Skeletal muscle satellite cell (primary cell): ENCODE measurements around the gene ENO1.
A peak's percentile ranks its signal among the peaks of the same experiment; 100 is the strongest.
"Not testable (repeated sequence)": the region's sequence is repeated elsewhere in the genome, so short reads cannot be mapped to it uniquely, and the experiment has no call there.

Source experiments
- H3K27me3 ChIP-seq: 2 replicates; pipeline ENCODE4 v1.7.0; 2013; ENCODE audit warnings: low read length; ENCODE audit not compliant: control insufficient read depth, insufficient read depth
- H3K36me3 ChIP-seq: 2 replicates; pipeline ENCODE4 v1.7.0; 2013; ENCODE audit warnings: mild to moderate bottlenecking, control low read depth, low read length; ENCODE audit not compliant: insufficient read depth
- H3K4me1 ChIP-seq: 2 replicates; pipeline ENCODE4 v1.7.0; 2013; ENCODE audit warnings: low read length; ENCODE audit not compliant: control insufficient read depth, insufficient read depth
- H3K4me2 ChIP-seq: 2 replicates; pipeline ENCODE4 v1.7.0; 2013; ENCODE audit warnings: mild to moderate bottlenecking, low read length
- H3K4me3 ChIP-seq: 2 replicates; pipeline ENCODE4 v1.7.0; 2013; ENCODE audit warnings: low read length
- H3K9ac ChIP-seq: 2 replicates; pipeline ENCODE4 v1.7.0; 2013; ENCODE audit warnings: mild to moderate bottlenecking, low read depth, low read length, moderate library complexity
- H3K9me3 ChIP-seq: replicated peaks from 2 replicates; pipeline ENCODE4 v1.7.0; 2013; ENCODE audit warnings: mild to moderate bottlenecking, control low read depth, low read length

ENO1 gene

DNA sequence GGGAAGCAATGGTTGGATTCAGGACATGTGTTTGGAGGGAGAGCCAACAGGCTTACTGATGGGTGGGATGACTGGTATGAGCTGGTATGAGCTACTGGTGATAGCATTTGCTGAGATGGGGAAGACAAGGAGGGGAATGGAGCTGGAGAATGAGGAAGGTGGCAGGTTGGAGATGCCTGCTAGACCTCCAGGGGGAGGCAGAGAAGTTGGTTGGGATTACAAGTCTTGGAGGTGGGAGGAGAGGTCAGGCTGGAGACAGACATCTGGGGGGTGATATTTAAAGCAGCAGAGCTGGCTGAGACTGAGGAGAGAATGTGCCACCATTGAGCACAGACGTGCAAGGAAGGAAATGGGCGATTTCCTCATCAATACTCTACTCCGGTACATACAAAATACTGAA lies 31.8 kb upstream of the ENO1 start:
- Histone ChIP-seq H3K9me3 (no peaks in the 10 kb centered on the region), H3K27me3 (no peaks in the 10 kb centered on the region), H3K4me1 (peaks cover 6% of the 10 kb centered on the region), H3K4me3 (no peak overlapping the region), H3K36me3 (no peaks in the 10 kb centered on the region), H3K4me2 (no peak overlapping the region), H3K9ac (no peak overlapping the region)

DNA sequence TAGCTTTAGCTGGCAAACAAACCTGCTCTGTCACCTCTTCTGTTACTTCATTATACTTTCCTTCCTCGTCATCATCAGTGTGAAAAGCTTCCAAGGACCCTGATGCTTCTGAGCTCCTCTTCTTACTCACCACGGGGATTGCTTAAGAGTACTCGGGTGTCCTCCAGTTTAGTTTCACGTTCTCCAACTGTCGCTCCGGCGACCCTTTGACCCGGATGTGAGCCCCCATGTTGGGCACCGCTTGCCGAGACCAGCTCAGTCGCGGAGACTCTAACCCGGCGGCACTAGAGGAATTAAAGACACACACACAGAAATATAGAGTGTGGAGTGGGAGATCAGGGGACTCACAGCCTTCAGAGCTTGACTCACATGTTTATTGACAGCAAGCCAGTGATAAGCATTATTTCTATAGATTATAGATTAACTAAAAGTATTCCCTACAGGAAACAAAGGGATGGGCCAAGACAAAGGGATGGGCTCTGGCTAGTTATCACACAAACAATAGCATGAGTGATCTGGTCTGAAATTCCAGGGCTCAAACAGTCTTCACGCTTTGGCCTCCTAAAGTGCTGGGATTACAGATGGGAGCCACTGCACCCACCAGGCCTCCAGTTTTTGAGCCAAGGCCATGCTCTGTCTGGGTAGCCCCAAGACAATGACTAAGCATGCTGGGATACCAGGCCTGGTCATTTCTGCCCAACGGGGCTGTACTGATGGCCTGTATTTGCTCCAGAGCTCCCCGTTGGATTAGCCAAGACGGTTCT lies 30.1 kb upstream of the ENO1 start:
- no peak overlapping the region for H3K4me3 ChIP-seq

DNA sequence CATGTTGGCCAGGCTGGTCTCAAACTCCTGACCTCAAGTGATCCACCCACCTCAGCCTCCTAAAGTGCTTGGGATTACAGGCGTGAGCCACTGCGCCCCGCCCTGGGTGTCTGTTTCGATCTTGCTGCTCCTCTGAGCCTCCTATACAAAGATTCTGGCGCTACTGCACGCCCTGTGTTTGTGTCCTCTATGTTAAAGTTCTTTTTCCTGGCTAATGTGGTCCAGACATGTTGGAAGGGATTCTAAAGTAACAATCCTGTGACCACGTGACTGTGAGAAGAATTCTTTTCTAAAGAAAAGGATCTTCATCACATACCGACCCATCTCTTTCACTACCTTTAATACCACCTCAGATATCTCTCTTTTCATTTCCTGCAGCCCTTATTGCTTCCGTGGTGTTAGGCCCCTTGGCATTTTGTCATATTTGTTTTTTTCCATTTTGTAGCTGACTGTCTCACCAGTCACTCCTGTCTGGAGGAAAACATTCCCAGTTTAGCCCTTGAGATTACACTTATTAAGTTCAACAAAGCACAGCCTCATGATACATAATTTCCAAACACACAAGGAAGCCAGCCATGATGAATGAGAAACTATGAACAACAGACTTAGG lies 27.2 kb upstream of the ENO1 start:
- Histone ChIP-seq H3K4me3 (no peak overlapping the region), H3K36me3 (no peaks in the 10 kb centered on the region), H3K4me2 (no peak overlapping the region), H3K4me1 (peaks cover 31% of the 10 kb centered on the region), H3K9me3 (no peaks in the 10 kb centered on the region), H3K9ac (no peak overlapping the region), H3K27me3 (no peaks in the 10 kb centered on the region)

More for the DNA sequence above, 30.1 kb upstream of the ENO1 start:
- H3K27me3 ChIP-seq = no peaks in the 10 kb centered on the region
- no peaks in the 10 kb centered on the region for H3K9me3 ChIP-seq
- no peak overlapping the region for H3K9ac ChIP-seq
- no peak overlapping the region for H3K4me2 ChIP-seq
- peaks cover 16% of the 10 kb centered on the region for H3K4me1 ChIP-seq
- H3K36me3 ChIP-seq = no peaks in the 10 kb centered on the region

DNA sequence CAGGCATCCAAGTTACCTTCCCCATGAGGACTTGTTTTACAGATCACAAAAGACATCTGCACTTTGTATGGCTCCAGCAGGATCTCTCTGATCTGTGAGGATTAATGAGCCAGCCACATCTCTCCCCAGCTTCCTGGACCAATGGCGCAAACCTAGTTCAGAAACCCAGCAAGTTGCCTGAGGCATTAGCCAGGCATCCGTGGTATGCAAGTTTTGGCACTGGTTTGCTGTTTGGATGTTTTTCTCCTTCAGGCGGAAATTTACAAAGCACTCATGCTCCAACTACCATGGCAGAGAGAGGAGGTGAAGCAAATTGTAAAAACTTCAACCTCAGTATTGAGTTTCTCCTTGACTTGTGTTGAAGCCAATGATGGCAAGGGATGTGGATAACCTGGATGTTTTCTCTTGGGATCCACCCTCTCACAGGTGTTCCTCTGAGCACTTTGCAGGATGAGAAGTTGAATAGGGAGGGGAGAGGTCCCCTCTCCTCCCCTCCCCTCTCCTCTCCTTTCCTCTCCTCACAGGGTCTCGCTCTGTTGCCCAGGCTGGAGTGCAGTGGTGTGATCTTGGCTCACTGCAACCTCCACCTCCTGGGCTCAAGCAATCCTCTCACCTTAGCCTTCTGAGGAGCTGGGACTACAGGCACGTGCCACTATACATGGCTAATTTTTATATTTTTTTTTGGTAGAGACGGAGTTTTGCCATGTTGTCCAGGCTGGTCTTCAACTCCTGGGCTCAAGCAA lies 25.6 kb upstream of the ENO1 start:
- no peaks in the 10 kb centered on the region for H3K36me3 ChIP-seq
- H3K27me3 ChIP-seq = no peaks in the 10 kb centered on the region
- peak overlapping the region; percentile 10 for H3K4me3 ChIP-seq
- peak overlapping the region; percentile 68 for H3K4me2 ChIP-seq
- peak overlapping the region; percentile 63 for H3K9ac ChIP-seq
- H3K9me3 ChIP-seq = no peaks in the 10 kb centered on the region
- peaks cover 43% of the 10 kb centered on the region for H3K4me1 ChIP-seq

DNA sequence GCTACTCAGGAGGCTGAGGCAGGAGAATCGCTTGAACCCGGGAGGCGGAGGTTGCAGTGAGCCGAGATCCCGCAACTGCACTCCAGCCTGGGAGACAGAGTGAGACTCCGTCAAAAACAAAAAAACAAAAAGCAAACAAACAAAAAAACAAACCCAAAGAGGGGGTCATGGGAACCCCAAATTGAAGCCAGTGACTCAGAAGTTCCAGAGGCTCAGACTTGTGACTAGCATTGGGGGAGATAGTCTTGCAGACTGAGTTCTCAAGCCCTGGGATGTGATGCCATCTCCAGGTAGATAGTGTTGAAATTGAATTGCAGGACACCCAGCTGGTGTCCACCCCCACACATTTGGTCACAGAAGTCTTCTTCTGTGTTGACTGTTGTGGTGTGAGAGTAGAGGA lies 24.9 kb upstream of the ENO1 start:
- peak overlapping the region; percentile 63 for H3K9ac ChIP-seq
- no peaks in the 10 kb centered on the region for H3K27me3 ChIP-seq
- H3K4me1 ChIP-seq = peaks cover 43% of the 10 kb centered on the region
- H3K4me2 ChIP-seq = peak overlapping the region; percentile 68
- no peaks in the 10 kb centered on the region for H3K36me3 ChIP-seq
- H3K9me3 ChIP-seq = no peaks in the 10 kb centered on the region
- H3K4me3 ChIP-seq = peak overlapping the region; percentile 10

DNA sequence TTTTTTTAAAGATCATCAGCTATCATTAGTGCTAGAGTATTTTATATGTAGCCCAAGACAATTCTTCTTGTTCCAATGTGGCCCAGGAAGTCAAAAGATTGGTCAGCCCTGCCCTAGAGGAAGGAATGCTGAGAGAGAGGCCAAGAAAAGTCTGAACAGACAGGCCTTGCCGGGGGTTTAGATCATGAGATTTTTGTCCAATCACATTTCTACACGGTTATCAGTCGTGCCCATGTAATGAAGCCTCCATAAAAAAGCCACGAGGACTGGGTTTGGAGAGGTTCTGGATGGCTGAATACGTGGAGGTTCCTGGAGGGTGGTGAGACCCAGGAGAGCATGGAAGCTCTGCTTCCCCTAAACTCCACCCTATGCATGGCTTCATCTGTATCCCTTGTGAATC lies 24.3 kb upstream of the ENO1 start:
- H3K9ac ChIP-seq = peak overlapping the region; percentile 12
- H3K27me3 ChIP-seq = no peaks in the 10 kb centered on the region
- no peak overlapping the region for H3K4me2 ChIP-seq
- H3K4me1 ChIP-seq = peaks cover 43% of the 10 kb centered on the region
- no peaks in the 10 kb centered on the region for H3K9me3 ChIP-seq
- no peak overlapping the region for H3K4me3 ChIP-seq
- no peaks in the 10 kb centered on the region for H3K36me3 ChIP-seq

DNA sequence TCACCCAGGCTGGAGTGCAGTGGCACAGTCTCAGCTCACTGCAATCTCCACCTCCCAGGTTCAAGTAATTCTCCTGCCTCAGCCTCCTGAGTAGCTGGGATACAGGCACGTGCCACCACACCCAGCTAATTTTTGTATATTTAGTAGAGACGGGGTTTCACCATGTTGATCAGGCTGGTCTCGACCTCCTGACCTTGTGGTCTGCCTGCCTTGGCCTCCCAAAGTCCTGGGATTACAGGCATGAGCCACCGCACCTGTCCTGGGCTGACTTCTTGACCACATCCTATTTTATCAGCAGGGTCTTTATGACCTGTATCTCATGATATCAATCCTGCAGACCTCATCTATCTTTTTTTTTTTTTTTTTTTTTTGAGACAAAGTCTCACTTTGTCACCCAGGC lies 22.2 kb upstream of the ENO1 start:
- H3K4me1 ChIP-seq = peaks cover 39% of the 10 kb centered on the region

DNA sequence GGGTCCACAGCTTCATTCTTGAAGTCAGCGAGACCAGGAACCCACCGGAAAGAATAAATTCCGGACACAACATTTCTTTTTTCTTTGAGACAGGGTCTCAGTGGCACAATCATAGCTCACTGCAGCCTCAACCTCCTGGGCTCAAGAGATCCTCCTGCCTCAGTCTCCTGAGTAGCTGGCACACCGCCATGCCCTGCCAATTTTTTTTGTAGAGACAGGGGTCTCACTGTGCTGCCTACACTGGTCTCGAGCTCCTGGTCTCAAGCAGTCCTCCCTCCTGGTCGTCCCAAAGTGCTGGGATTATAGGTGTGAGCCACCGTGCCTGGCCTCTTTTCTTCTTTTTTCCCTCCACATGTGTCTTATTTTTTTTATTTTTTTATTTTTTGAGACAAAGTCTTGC lies 20.6 kb upstream of the ENO1 start:
- Histone ChIP-seq H3K9ac (no peak overlapping the region), H3K4me1 (peaks cover 30% of the 10 kb centered on the region), H3K4me3 (no peak overlapping the region), H3K27me3 (no peaks in the 10 kb centered on the region), H3K9me3 (no peaks in the 10 kb centered on the region), H3K36me3 (no peaks in the 10 kb centered on the region), H3K4me2 (no peak overlapping the region)

More for the DNA sequence above, 22.2 kb upstream of the ENO1 start:
- not testable (repeated sequence) for H3K36me3 ChIP-seq, H3K27me3 ChIP-seq, H3K9ac ChIP-seq, H3K4me2 ChIP-seq, H3K9me3 ChIP-seq, H3K4me3 ChIP-seq

DNA sequence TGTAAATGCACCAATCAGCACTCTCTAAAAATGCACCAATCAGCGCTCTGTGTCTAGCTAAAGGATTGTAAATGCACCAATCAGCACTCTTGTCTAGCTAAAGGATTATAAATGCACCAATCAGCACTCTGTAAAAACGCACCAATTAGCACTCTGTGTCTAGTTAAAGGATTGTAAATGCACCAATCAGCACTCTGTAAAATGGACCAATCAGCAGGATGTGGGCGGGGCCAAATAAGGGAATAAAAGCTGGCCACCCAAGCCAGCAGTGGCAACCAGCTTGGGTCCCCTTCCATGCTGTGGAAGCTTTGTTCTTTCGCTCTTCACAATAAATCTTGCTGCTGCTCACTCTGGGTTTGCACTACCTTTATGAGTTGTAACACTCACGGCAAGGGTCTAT lies 19.9 kb upstream of the ENO1 start:
- H3K27me3 ChIP-seq, H3K9me3 ChIP-seq, H3K4me2 ChIP-seq, H3K36me3 ChIP-seq, H3K9ac ChIP-seq, H3K4me3 ChIP-seq: not testable (repeated sequence)
- peaks cover 26% of the 10 kb centered on the region for H3K4me1 ChIP-seq

DNA sequence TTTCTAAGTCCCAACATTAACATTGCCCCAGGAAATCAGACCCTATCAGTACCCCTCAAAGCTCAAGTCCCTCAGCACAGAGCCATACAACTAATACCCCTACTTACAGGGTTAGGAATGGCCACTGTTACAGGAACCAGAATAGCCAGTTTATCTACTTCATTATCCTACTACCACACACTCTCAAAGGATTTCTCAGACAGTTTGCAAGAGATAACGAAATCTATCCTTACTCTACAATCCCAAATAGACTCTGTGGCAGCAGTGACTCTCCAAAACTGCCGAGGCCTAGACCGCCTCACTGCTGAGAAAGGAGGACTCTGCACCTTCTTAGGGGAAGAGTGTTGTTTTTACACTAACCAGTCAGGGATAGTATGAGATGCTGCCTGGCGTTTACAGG lies 19.0 kb upstream of the ENO1 start:
- H3K9me3 ChIP-seq, H3K27me3 ChIP-seq: not testable (repeated sequence)

DNA sequence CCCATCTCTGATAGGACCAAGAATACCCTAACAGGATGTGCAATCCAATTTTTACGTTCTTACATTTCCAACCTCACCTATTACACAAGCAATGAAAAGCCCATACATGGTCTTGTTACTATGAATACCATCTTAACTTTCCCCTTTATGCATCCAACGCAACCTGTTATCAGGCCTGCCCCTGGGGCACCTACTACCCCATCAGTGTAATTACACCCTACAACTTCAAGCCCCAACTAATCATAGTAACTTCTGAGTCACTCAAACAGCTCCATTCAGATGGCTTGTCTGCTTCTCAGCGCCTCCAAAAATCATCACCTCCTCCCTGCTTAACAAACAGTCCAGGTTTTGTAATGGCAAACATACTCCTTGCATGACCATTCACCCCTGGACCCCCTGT lies 18.3 kb upstream of the ENO1 start:
- not testable (repeated sequence) for H3K4me2 ChIP-seq, H3K9ac ChIP-seq, H3K27me3 ChIP-seq, H3K36me3 ChIP-seq, H3K4me3 ChIP-seq, H3K9me3 ChIP-seq
- H3K4me1 ChIP-seq = peaks cover 12% of the 10 kb centered on the region

More for the DNA sequence above, 19.0 kb upstream of the ENO1 start:
- H3K4me3 ChIP-seq, H3K36me3 ChIP-seq, H3K9ac ChIP-seq, H3K4me2 ChIP-seq: not testable (repeated sequence)
- H3K4me1 ChIP-seq = peaks cover 16% of the 10 kb centered on the region
